8988T (cell line): ENCODE results near the gene CDCA8.
"Not testable (repeated sequence)": the region's sequence is repeated elsewhere in the genome, so short reads cannot be mapped to it uniquely, and the experiment has no call there.

ENCODE experiments used
- DNase-seq: peaks from one replicate; pipeline ENCODE4 v3.0.0; 2011

CDCA8 gene

DNA sequence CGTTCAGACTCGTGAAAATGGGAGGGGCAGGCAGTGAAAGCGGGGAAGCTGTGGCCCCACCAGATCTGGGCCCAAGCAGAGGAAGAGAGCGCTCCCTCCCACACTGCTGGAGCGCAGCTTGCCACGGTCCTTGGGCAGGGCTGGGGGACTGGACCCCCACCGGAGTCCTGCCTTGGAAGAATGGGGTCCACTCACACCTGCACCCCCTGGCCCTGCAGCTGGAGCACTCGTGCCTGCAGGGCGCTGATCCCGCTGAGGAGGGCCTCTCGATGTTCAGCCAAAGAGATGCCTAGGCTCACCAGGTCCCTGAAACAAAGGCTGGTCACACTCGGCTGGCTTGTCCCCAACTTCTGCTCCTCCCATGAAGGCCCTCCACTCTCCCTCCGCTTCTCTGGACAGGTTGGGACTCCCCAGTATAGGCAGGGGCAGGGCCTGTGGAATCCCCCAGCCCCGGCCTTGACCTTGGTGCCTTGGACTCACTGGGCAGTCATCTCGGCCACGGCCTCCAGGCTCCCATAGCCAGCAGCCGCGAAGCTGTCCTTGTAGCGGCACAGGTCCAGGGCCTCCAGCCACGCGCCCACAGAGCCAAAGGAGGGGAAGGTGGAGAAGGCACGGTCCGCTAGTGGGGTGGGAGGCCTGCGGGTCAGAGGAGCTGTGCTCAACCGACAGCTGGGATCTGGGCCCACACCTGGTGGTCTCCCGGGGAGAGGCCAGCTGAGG, 26.0 kb downstream of the CDCA8 start:
- no peak for DNase-seq

DNA sequence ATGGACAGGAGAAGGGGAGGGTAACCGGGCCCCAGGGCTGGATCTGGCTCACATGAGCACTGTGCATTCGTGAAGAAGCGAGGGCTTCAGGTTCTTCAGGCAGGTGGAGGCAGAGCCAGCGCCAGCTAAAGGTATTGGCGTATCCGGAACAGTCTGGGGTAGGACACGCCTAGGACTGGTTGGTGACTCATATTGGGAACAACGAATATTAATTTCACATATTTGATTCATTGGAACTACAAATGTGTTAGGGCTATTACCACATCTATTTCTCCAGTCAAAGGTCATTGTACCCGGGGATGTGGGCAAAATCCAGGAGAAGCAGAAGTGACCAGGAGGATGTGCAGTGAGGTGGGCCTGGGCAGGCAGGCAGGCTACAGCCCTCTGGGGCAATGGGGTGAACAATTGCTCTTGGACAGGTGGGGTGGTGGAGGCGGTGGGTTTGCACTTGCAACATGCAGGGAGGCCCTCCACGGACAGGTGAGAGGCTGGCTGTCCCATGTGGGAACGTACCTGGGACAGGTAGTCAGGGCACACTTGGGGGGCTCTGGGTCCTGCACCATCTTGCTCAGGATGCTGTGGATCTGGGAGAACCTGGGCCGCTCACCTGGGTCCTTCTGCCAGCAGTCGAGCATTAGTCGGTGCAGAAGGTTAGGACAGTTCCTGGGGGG, 26.7 kb downstream of the CDCA8 start:
- DNase-seq, result no peak

DNA sequence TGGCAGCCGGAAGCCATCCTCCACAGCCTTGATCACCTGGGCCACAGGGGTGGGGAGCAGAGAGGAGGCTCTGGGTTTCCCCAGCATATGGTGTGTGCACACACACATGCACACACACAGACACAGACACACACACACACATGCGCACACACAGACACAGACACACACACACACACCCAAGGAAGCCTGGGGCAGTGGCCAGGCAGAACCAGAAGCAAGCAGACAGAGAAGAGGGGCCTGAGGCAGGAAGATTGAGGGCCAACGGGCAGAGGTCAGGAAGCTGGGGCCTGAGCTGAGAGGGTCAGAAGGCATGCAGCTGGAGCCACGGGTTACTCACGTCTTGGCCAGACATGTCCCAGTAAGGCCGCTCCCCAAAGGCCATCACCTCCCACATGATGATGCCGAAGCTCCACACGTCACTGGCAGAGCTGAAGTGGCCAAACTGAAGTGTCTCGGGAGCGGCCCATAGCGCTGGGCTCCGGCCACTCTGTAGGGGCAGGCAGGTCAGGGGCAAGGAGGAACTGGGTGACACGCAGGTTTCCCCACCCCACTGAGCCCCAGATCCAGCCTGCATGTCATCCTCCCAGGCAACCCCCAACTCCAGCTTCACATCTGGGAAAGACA, 27.4 kb downstream of the CDCA8 start:
- no peak for DNase-seq

DNA sequence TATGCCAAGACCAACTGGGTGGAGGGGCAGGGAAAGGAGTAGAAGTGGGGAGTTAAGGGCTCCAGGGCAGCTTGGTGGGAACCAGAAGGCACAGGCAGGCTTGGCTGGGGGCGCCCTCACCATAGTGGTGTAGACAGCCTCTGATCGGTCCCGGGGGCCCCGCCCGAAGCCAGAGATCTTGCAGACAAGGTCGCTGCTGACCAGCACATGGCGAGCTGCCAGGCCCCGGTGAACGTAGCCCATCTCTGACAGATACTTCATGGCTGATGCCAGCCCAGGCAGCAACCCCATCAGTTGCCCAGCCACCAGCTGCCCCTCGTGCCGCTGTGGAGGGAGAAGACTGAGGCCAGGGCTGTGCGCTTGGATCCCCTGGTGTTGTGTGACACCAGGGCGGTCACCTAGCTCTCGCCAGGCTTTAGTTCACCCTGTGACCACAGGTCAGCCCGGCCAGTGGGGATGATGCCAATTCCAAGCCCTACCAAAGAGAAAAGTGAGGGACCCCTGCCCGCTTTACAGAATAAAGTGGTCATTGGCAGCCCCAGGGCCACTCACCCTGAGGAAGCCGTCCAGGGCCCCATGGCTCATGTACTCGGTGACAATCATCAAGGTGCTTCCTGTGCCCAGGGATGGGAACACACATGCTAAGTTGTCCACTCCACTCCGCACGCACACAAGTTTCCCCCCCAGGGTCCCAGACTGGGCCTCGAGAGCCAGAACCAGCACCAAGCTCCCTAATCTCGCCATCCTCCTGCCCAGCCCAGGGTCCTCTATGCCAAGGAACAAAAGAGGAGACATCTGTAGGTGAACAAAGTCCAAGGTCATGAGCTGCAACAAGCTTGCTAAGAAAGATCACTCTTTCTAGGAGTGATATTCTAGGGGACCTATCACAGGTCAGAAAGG, 28.2 kb downstream of the CDCA8 start:
- no peak for DNase-seq

DNA sequence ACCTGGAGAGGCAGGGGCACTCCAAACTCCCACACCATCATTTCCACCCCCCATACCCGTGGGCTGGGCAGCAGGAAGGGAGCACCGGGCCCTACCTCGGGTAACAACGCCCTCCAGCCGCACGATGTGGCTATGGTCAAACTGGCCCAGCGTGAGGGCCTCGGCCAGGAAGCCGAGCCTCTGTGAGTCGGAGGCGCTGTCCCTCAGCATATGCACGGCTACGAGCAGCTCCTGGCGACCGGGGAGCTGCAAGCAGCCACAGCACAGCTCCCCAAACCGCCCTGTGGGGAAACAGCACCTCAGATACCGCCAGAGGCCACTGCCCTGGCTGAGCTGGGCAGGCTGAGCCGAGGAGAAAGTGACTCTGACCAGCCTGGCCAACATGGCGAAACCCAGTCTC, 29.2 kb downstream of the CDCA8 start:
- no peak for DNase-seq

DNA sequence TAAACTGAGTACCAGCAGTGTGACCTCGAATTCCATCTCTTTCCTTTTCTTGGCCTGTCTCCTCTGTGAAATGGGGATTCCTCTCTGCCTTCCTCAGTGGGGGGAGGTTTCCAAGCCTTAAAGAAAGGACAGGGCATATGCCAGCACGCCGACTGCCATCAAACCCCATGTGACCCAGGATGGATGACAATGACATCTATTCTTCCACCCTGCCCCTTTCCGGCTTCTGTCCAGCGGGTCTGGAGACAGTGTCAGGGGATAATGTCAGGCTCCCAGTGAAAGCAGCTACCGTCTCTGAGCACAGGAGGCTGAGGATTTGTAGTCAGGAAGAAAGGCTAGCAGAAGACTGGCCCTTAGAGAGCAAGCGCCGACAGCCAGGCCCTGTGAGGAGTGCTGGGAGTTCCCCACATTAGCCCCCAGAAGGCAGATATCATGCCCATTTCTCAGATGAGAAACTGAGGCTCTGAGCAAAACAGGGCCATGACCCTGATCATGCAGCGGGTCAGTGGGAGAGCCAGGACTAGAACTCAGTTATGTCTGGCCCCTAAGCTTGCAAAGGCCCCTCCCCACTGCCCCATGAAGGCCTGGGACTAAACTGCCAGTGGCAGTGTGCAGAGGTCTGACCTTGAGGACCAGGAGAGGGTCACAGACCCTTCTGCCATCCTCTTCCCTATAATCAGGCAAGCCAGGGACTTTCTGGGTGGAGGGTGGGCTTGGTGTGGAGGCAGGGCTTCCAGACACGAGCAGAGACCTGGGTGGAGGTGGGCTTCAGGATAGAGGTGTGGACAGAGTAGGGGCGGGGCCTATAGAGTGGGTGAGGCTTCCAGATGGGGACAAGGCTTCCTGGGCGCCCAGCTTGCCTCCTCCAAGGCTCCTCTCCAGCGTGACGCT, 30.1 kb downstream of the CDCA8 start:
- DNase-seq, result no peak

DNA sequence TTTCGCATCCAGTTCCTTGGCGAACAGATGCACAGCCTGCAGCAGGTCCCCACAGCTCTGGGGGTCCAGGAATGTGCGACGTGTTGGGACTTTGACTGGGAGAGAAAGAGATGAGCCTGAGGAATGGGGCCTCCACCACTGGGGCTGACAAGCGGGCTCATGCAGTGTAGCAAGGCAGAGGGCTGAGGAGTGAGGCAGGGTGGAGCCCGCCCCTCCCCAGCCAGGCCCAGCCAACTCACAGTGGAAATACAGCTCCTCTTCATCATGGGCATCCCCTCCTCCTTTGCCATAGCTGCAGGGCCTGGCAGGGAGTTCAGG, 30.7 kb downstream of the CDCA8 start:
- DNase-seq, result no peak

DNA sequence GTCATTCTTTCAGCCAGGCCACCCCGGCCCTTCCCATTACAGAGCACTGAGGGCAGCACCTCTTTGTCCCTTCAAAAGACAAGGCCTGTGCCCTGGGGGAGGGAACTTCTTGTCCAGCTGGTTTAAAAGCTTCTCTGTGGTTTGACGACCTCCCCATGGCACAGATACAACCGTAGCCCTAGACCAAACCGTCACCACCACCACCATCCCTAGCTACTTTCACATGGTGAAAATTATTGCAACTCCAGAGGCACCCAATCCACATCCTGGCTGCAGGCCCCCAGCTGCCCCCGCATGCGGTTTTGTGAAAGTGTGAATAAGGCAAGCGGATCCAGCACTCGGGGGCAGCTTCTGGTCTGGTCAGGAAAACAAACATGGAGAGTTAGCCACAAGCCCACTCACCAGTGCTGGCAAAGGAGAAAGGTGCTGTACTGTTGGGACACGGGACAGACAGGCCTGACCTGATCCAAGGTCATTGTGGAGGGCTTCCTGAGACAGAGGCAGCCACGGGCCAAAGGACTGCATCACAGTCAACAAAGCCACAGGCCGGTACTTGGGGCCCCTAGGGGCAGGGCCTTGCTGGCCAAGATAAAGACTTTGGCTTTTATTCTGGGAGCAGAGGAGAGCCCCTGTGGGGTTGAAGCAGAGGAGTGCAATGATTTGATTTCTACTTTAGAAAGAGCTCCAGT, 31.2 kb downstream of the CDCA8 start:
- DNase-seq, result no peak

DNA sequence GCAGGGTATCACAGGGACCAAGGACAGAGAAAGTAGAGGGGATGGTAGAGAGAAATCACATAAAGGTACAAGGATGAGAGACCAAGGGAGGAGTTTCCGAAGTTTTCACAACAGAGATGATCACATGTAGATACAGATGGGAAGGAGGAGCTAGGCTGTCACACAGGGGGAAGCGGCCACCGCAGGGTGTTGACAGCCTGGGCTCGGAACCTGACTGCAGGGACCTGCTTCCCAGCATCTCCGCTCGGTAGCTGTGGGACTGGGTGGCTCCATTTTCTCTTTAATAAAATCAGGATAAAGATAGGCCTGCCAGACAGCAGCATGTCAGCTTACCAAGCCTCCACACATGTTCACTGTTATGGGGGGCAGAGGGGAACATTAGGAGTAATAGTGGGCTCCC, 32.3 kb downstream of the CDCA8 start:
- no peak for DNase-seq

DNA sequence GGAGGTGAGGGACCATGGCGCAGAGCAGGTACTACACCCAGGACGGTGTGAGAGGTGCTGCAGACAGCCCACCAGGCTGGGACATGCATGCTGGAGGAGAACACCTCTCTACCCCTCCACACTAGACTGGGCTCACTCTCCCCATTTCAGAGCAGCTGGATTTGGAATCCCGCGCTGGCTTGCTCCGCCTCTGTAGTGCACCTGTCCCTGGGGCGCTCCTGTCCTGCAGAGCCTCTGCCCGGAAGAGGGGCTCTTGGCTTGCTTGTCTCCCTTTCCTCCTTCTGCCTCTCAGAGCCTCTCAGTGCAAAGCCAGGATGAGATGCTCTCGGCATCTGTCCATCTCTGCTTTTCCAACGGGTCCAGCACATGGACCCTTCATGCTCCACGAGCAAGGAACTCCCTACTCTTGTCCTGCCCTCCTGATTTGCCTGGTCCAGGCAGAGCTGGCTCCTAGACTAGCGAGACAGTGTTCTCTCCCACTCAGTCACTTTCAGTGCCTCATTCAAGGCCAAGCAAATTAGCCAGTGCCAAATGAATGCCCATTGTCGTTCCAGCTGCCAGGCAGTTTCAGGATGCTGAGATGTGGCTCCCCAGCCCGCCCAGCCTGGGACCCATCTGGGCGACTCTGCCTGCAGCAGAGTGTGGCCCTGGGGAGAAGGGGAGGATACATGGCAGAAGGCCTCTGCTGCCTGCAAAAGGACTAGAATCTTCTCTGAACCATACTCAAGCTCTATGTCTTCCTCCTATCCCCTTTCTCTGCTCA, 33.7 kb downstream of the CDCA8 start:
- DNase-seq, result no peak

DNA sequence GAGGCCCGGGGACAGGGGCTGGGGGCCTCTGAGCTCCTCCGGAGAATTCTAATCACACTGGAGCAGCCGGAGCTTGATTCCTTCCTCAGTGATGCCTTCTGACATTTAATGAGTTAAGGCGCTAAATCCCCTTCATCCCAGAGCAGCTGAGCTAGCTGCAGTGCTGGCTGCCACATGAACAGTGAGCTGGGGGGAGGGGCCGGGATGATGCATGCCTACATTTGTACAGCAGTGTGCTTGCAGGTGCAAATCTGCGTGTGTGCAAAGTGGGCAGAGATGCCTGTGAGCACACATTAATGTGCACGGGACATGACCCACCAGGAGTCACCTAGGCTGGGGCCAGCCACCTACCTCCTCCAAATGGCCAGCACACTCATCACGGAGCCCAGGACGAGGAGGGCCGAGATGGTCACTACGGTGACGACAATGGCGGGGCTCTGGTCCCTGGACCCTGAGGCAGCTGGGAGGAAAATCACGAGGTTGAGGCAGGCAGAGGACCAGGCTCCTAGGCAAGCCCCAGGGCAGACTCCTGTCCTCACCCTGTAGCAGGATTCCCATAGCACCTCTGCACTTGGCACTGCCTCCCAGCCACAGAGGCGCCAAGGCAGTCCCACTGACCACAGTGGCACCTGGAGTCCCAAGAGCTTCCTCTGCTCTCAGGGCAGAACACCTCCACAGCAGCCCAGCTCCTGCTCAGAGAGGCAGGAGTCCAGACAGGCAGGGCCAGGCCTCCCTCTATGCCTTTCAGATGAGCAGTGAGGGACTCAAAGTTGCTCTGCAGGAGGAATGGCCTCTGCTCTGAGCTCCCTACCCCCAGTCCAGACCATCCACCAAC, 34.7 kb downstream of the CDCA8 start:
- DNase-seq, result no peak

DNA sequence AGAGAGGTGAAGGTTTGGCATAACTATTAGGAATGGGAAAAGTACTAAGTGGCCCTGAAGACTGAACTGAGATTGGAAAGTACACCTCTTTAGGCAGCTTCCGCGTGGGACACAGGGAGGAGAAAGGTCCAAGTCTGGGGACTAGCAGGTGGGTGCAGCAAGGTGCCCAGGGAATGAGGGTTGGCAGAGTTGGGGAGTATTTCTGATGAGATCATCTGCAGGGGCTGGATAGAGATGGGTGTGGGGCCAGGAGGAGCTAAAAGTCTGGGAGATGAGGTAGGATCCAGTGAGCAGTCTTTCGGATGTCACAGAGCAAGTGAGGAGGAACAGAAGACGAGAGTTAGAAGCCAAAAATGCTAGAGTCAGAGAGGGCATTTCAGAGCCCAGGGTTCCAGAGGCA, 36.1 kb downstream of the CDCA8 start:
- DNase-seq, result no peak

DNA sequence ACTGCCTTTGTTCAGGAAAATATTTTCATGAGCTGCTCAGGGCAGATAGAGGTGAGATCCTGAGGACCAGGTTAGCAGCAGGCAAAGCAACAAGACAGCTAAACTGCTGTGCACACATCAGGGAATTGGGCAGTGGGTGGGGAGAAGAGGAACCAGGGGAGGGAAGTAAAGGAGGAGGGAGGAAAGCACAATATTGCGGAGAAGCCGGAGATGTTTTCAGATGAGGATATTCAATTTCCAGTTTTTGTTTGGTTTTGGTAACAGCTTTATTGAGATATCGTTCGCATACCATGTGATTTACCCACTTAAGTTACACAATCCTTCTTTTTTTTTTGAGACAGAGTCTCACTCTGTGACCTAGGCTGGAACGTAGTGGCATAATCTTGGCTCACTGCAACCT, 38.1 kb downstream of the CDCA8 start:
- no peak for DNase-seq

DNA sequence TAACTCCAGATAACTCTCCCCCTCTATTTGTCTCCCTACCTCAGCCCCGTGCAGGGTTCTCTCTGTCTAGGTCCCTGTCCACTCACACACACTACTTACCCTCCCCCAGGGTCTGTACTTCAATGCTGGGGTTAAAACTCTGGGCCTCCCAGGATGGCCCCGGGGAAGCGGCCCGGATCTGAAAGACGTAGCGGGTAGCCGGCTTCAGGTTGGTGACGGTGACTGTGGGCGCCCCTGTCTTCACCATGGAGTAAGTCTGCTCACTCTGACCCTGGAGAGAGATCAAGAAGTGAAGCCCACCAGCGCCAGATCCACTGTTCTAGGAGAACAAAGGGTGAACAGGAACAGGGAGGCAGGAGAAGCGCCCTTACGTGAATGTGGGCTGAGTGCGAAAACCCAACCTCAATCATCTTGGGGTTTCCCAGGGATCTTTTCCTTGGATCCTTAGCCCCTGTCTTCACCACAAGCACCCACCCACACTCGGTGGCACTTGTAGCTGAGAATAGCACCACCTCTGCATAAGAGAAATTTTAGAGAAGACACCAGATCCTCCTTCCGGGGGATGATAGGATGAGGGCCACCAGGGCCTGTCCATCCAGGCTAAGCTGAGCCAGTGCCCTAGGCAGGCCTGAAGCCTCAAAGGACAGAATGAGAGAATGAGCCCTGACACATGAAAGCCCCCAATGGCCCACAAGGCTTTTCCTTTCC, 39.1 kb downstream of the CDCA8 start:
- DNase-seq, result no peak

DNA sequence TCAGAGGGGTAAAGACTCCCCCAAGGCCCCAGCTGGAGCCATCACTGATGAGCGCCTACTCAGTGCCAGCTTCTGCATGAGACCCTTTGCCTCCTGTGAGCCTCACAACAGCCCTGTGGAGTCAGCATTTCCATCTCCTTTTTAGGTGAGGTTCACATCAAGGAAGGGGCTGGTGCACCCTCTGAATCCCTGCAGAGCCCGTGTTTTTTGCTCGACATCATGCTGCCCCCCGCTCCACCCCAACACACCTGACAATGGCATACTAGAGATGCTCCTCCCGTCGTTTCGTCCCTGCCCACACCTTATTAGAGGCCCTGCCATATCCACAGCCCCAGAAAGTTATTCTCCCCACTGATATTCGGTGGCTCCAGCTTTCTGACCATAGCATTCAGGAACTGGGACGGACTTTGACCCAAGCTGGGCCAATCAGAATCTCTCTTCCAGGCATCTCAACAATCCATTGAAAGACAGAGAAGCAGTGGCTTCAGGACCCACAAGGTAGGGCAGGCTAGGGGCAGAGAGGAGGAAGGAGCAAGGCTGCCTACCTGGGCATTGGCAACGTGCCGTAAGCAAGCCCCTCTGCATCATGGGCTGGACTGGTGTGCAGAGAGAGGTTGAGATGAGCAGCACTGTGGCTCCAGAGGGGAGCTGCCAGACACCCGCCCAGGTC, 39.9 kb downstream of the CDCA8 start:
- DNase-seq, result no peak

DNA sequence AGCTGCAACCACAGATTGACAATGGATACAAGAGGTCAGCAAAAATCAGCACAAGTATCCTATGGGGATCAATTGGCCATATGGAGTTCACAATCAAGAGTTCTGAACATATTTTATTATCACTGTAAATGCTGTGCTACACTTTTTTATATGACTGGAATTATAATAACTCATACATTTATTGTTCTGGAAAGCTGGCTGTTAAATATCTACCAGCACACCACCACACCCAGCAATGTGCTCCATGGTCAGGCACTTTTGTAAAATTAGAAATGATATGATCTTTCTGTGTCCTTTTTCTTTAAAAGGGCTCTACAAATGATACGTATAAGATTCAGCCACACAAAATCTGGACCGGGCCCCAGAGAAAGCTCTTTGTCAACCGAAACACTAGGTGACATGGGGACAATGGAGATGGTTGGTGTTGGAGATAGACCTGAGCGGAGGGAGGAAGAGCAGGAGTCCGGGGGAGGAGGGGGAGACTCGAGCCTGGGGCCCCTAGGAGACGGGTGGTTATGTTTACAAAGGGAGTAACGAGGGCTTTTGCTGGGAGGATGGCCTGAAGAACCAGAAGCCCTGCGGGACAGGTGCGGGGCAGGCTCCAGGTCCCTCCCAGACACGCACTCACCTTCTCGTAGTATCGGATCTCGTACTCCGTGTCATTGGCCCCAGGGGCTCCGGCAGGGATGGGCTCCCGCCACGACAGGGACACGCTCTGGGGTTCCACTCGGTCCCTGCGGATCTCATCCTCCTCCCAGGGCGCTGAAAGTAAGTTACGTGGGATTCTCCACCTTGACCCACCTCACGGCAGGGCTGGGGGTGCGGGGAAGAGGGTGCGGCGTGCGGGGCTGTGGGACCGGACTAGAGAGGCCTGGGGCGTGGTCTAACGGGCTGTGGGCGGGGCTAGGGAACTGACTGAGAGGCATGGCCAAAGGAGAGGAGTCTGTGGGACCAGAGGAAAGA, 42.6 kb downstream of the CDCA8 start:
- DNase-seq, result no peak

DNA sequence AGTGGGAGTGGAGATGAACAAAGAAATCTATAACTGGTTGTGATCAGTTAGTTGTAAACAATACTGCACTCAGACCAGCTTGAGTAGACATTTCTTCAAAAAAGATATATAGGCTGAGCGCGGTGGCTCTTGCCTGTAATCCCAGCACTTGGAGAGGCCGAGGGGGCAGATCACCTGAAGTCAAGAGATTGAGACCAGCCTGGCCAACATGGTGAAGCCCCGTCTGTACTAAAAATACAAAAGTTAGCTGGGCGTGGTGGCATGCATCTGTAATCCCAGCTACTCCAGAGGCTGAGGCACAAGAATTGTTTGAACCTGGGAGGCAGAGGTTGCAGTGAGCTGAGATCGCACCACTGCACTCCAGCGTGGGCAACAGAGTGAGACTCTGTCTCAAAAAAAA, 45.7 kb downstream of the CDCA8 start:
- not testable (repeated sequence) for DNase-seq

DNA sequence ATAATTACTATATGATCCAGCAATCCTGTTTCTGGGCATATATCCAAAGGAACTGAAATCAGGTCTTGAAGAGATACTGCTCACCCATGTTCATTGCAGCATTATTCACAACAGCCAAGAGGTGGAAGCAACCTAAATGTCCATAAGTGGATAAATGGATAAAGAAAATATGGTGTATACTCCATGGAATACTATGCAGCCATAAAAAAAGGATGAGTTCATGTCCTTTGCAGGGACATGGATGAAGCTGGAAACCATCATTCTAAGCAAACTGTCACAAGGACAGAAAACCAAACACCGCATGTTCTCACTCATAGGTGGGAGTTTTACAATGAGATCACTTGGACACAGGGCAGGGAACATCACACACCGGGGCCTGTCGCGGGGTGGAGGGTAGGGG, 46.3 kb downstream of the CDCA8 start:
- DNase-seq, result not testable (repeated sequence)
